WTC11 (cell line): ENCODE data around the gene ASIC2. TPM values are rescaled to one million over a fixed set of nuclear protein-coding genes. Genes with fewer than 3 reads are reported as not detected.

Experiments
- ATAC-seq: fragments of 200-7000 bp; cut with Tn5 transposase; 2 replicates; pipeline ENCODE4 v1.10.0; 2021; ENCODE audit warnings: mild to moderate bottlenecking, moderate library complexity
- CTCF ChIA-PET: fragments of 300-600 bp; sonication (Branson Sonifier 250); formaldehyde crosslinking; loops from one replicate; lab custom pipeline; 2021; ENCODE audit warnings: antibody characterized with exemption; lab: Charles Lee
- POLR2A ChIA-PET: fragments of 350-600 bp; sonication (Branson Sonifier 250); formaldehyde crosslinking; loops from one replicate; lab custom pipeline; 2021; ENCODE audit warnings: antibody characterized with exemption; lab: Charles Lee
- DNase-seq: peaks from one replicate; pipeline ENCODE4 v3.0.0; 2021; ENCODE audit warnings: low spot score
- H3K27ac Mint-ChIP-seq: 2 replicates; pipeline ENCODE4 v1.8.0; 2021; ENCODE audit warnings: mixed read lengths
- H3K27me3 Mint-ChIP-seq: 2 replicates; pipeline ENCODE4 v1.8.0; 2021; ENCODE audit warnings: low read depth, mild to moderate bottlenecking, moderate library complexity, mixed read lengths
- H3K36me3 Mint-ChIP-seq: 2 replicates; pipeline ENCODE4 v1.8.0; 2021; ENCODE audit warnings: mixed read lengths
- H3K4me1 Mint-ChIP-seq: 2 replicates; pipeline ENCODE4 v1.8.0; 2022; ENCODE audit warnings: mixed read lengths
- H3K4me3 Mint-ChIP-seq: 2 replicates; pipeline ENCODE4 v1.8.0; 2021; ENCODE audit warnings: mild to moderate bottlenecking, moderate library complexity, mixed read lengths
- H3K9me3 Mint-ChIP-seq: 2 replicates; pipeline ENCODE4 v1.8.0; 2021; ENCODE audit warnings: mixed read lengths
- ATF2 ChIP-seq: sonication (generic); formaldehyde crosslinking; IDR thresholded peaks from 2 replicates; pipeline ENCODE4 v1.8.1; 2022; ENCODE audit warnings: low read depth, missing genetic modification reagents, borderline replicate concordance
- CREB1 ChIP-seq: sonication (generic); formaldehyde crosslinking; IDR thresholded peaks from 2 replicates; pipeline ENCODE4 v1.8.0; 2023; ENCODE audit warnings: mild to moderate bottlenecking, missing genetic modification reagents
- E2F4 ChIP-seq: sonication (generic); formaldehyde crosslinking; IDR thresholded peaks from 2 replicates; pipeline ENCODE4 v1.8.1; 2022; ENCODE audit warnings: low read depth, mild to moderate bottlenecking, moderate library complexity, missing genetic modification reagents, borderline replicate concordance
- FOXJ3 ChIP-seq: sonication (generic); formaldehyde crosslinking; IDR thresholded peaks from 2 replicates; pipeline ENCODE4 v1.9.0; 2021; ENCODE audit warnings: missing genetic modification reagents, mild to moderate bottlenecking, borderline replicate concordance
- GABPB1 ChIP-seq: sonication (generic); formaldehyde crosslinking; IDR thresholded peaks from 2 replicates; pipeline ENCODE4 v1.8.1; 2023; ENCODE audit warnings: mild to moderate bottlenecking, missing genetic modification reagents
- IRF1 ChIP-seq: sonication (generic); formaldehyde crosslinking; IDR thresholded peaks from 2 replicates; pipeline ENCODE4 v1.8.0; 2023; ENCODE audit warnings: missing genetic modification reagents
- NR2C2 ChIP-seq: sonication (generic); formaldehyde crosslinking; IDR thresholded peaks from 2 replicates; pipeline ENCODE4 v1.8.0; 2022; ENCODE audit warnings: mild to moderate bottlenecking, missing genetic modification reagents
- TEAD1 ChIP-seq: sonication (generic); formaldehyde crosslinking; IDR thresholded peaks from 2 replicates; pipeline ENCODE4 v1.8.0; 2022; ENCODE audit warnings: mild to moderate bottlenecking, missing genetic modification reagents
- ZMAT4 ChIP-seq: fragments of 250-450 bp; sonication (Bioruptor Pico); IDR thresholded peaks from 2 replicates; pipeline ENCODE4 v1.9.0; 2021; ENCODE audit warnings: mild to moderate bottlenecking
- ZNF121 ChIP-seq: sonication (generic); formaldehyde crosslinking; IDR thresholded peaks from 2 replicates; pipeline ENCODE4 v1.8.0; 2023; ENCODE audit warnings: missing genetic modification reagents
- ZNF263 ChIP-seq: sonication (generic); formaldehyde crosslinking; IDR thresholded peaks from 2 replicates; pipeline ENCODE4 v1.8.1; 2022; ENCODE audit warnings: low read depth, mild to moderate bottlenecking, moderate library complexity, missing genetic modification reagents
- ZNF317 ChIP-seq: sonication (generic); formaldehyde crosslinking; IDR thresholded peaks from 2 replicates; pipeline ENCODE4 v1.8.1; 2023; ENCODE audit warnings: low read depth, mild to moderate bottlenecking, moderate library complexity, missing genetic modification reagents, borderline replicate concordance
- ZNF396 ChIP-seq: fragments of 250-450 bp; sonication (Bioruptor Pico); IDR thresholded peaks from 2 replicates; pipeline ENCODE4 v1.8.0; 2021; ENCODE audit warnings: mild to moderate bottlenecking, moderate library complexity, borderline replicate concordance
- ZNF423 ChIP-seq: fragments of 250-450 bp; sonication (Bioruptor Pico); IDR thresholded peaks from 2 replicates; pipeline ENCODE4 v2.1.2; 2022; ENCODE audit warnings: mild to moderate bottlenecking, moderate library complexity
- ZNF512 ChIP-seq: sonication (generic); formaldehyde crosslinking; IDR thresholded peaks from 2 replicates; pipeline ENCODE4 v1.8.1; 2022; ENCODE audit warnings: missing genetic modification reagents, borderline replicate concordance
- ZNF532 ChIP-seq: fragments of 250-450 bp; sonication (Bioruptor Pico); IDR thresholded peaks from 2 replicates; pipeline ENCODE4 v1.9.0; 2021; ENCODE audit warnings: mild to moderate bottlenecking, borderline replicate concordance
- total RNA-seq: library from RNA; stranded (reverse); gene quantifications from 3 replicates; pipeline ENCODE4 v1.2.3, GENCODE V29; 2021

ASIC2 gene
- total RNA-seq, 1 experiment from 2014 or later: 2.7 TPM

- ATAC-seq (no peak), DNase-seq (no peak)
- peaks cover 6% of the 10 kb centered on the region for H3K9me3 Mint-ChIP-seq
- ChIA-PET CTCF (no interaction called here), POLR2A (no interaction called here)
- H3K4me1 Mint-ChIP-seq: peaks cover 2% of the 10 kb centered on the region
- TF ChIP-seq CREB1 (CRISPR knock-in tag): no peak
- no peak for TF ChIP-seq FOXJ3 (CRISPR knock-in tag)
- no peak overlapping the region for H3K27ac Mint-ChIP-seq
- no peak overlapping the region for H3K4me3 Mint-ChIP-seq
- H3K36me3 Mint-ChIP-seq: no peaks in the 10 kb centered on the region
- H3K27me3 Mint-ChIP-seq: peaks cover 25% of the 10 kb centered on the region
These were observed 85.9 kb downstream of the ASIC2 start for GRCh38 chr17:33207231-33207630.

GRCh38 chr17:33205552-33205951 lies 87.5 kb downstream of the ASIC2 start:
- TF ChIP-seq ZNF263 (CRISPR knock-in tag) (no peak), TEAD1 (CRISPR knock-in tag) (no peak), GABPB1 (CRISPR knock-in tag) (no peak), ZNF396 (CRISPR knock-in tag) (no peak), ZNF317 (CRISPR knock-in tag) (no peak), E2F4 (no peak), NR2C2 (no peak), ZNF512 (CRISPR knock-in tag) (no peak), ATF2 (CRISPR knock-in tag) (no peak), IRF1 (no peak), FOXJ3 (CRISPR knock-in tag) (no peak), ZMAT4 (CRISPR knock-in tag) (no peak), ZNF532 (no peak), ZNF121 (CRISPR knock-in tag) (no peak), ZNF423 (CRISPR knock-in tag) (no peak)
- TF ChIP-seq, all 79 proteins: peak for 0
- ChIA-PET CTCF (interaction anchor here (0.5 kb wide), 1 partner anchor 44 kb away, joined by 3 read pairs; no protein-coding TSS in a partner anchor), POLR2A (no interaction called here)
- ATAC-seq: no peak
- H3K36me3 Mint-ChIP-seq: no peaks in the 10 kb centered on the region
- H3K9me3 Mint-ChIP-seq: no peaks in the 10 kb centered on the region
- H3K27ac Mint-ChIP-seq: no peak overlapping the region
- H3K27me3 Mint-ChIP-seq: peaks cover 26% of the 10 kb centered on the region
- DNase-seq: no peak
- no peak overlapping the region for H3K4me3 Mint-ChIP-seq
- H3K4me1 Mint-ChIP-seq: peaks cover 8% of the 10 kb centered on the region
